GM23338 (cell line): Measurements from ENCODE around the gene PRPF39. TPM values are rescaled to one million over a fixed set of nuclear protein-coding genes. Genes with fewer than 3 reads are reported as not detected.

ENCODE experiments used
- ATAC-seq: fragments of 200-7000 bp; cut with Tn5 transposase; 3 replicates; pipeline ENCODE4 v1.9.1; 2020
- DNase-seq: peaks from one replicate; pipeline ENCODE4 v3.0.0-alpha.2; 2015; ENCODE audit warnings: low spot score
- H2AFZ ChIP-seq: fragments of 200-600 bp; sonication (generic); 2 replicates; pipeline ENCODE4 v1.8.0; 2016; ENCODE audit warnings: antibody characterized with exemption, mild to moderate bottlenecking, moderate library complexity
- H3F3A ChIP-seq: fragments of 200-600 bp; sonication (generic); replicated peaks from 2 replicates; pipeline ENCODE4 v1.8.0; 2017; ENCODE audit warnings: antibody characterized with exemption, mixed run types, low read depth
- H3K27ac ChIP-seq: fragments of 200-600 bp; sonication (generic); 2 replicates; pipeline ENCODE4 v1.6.1; 2016; ENCODE audit warnings: low read depth
- H3K27me3 ChIP-seq: fragments of 200-600 bp; sonication (generic); 2 replicates; pipeline ENCODE4 v1.8.0; 2016; ENCODE audit warnings: mild to moderate bottlenecking, mixed run types, moderate library complexity; ENCODE audit not compliant: insufficient read depth
- H3K36me3 ChIP-seq: fragments of 200-600 bp; sonication (generic); 2 replicates; pipeline ENCODE4 v1.8.0; 2016; ENCODE audit warnings: mild to moderate bottlenecking; ENCODE audit not compliant: insufficient read depth
- H3K4me1 ChIP-seq: fragments of 200-600 bp; sonication (generic); 2 replicates; pipeline ENCODE4 v1.8.0; 2016; ENCODE audit warnings: mild to moderate bottlenecking, moderate library complexity; ENCODE audit not compliant: insufficient read depth
- H3K4me2 ChIP-seq: fragments of 200-600 bp; sonication (generic); 2 replicates; pipeline ENCODE4 v1.7.1; 2017; ENCODE audit warnings: mixed run types
- H3K4me3 ChIP-seq: fragments of 200-600 bp; sonication (generic); 2 replicates; pipeline ENCODE4 v1.6.1; 2016; ENCODE audit warnings: mixed run types
- H3K79me2 ChIP-seq: fragments of 200-600 bp; sonication (generic); replicated peaks from 2 replicates; pipeline ENCODE4 v1.8.0; 2017; ENCODE audit warnings: mild to moderate bottlenecking; ENCODE audit not compliant: insufficient read depth
- H3K9me2 ChIP-seq: fragments of 200-600 bp; sonication (generic); 2 replicates; pipeline ENCODE4 v1.8.0; 2017; ENCODE audit not compliant: insufficient read depth
- H4K20me1 ChIP-seq: fragments of 200-600 bp; sonication (generic); replicated peaks from 2 replicates; pipeline ENCODE4 v1.8.0; 2017; ENCODE audit warnings: mild to moderate bottlenecking; ENCODE audit not compliant: insufficient read depth
- H3K27ac Mint-ChIP-seq: 2 replicates; pipeline ENCODE4 v1.8.0; 2020; ENCODE audit warnings: inconsistent platforms, mild to moderate bottlenecking, moderate library complexity, mixed read lengths
- H3K27me3 Mint-ChIP-seq: 3 replicates; pipeline ENCODE4 v1.8.0; 2022; ENCODE audit warnings: low read depth, mild to moderate bottlenecking, moderate library complexity, mixed read lengths, inconsistent platforms; ENCODE audit not compliant: insufficient read depth, poor library complexity
- H3K36me3 Mint-ChIP-seq: 3 replicates; pipeline ENCODE4 v1.8.0; 2021; ENCODE audit warnings: low read depth, mild to moderate bottlenecking, inconsistent platforms, moderate library complexity, mixed read lengths
- H3K4me1 Mint-ChIP-seq: 3 replicates; pipeline ENCODE4 v1.8.0; 2020; ENCODE audit warnings: mild to moderate bottlenecking, inconsistent platforms, mixed read lengths
- H3K4me3 Mint-ChIP-seq: 3 replicates; pipeline ENCODE4 v1.8.0; 2021; ENCODE audit warnings: moderate library complexity, mild to moderate bottlenecking, inconsistent platforms, mixed read lengths
- H3K9me3 Mint-ChIP-seq: 3 replicates; pipeline ENCODE4 v1.8.0; 2020; ENCODE audit warnings: moderate library complexity, mild to moderate bottlenecking, inconsistent platforms, mixed read lengths
- CREB1 ChIP-seq: fragments of 250-450 bp; sonication (Bioruptor Pico); IDR thresholded peaks from 2 replicates; pipeline ENCODE4 v1.5.0; 2020; ENCODE audit warnings: low read depth, mild to moderate bottlenecking, moderate library complexity
- POLR2AphosphoS5 ChIP-seq: IDR thresholded peaks from 2 replicates; pipeline ENCODE4 v1.6.1; 2016; ENCODE audit warnings: antibody characterized with exemption, low read depth
- ZNF331 ChIP-seq: fragments of 250-450 bp; sonication (Bioruptor Pico); IDR thresholded peaks from 2 replicates; pipeline ENCODE4 v1.5.0; 2020; ENCODE audit warnings: low read depth, mild to moderate bottlenecking, moderate library complexity
- polyA plus RNA-seq: library from polyadenylated mRNA; unstranded; fragments of >200 nt; fragmentation: Nextera tagmentation; extraction: Ambion mirVana; gene quantifications from 2 replicates; pipeline ENCODE4 v1.2.1, GENCODE V29; 2016
- total RNA-seq: library from RNA; depleted of rRNA; stranded (reverse); fragments of >200 nt; shearing (Covaris generic); gene quantifications from 2 replicates; pipeline ENCODE4 v1.2.3, GENCODE V29; 2014
- TF ChIP-seq, protein P1 (sequence below): IDR thresholded peaks from one replicate; pipeline ENCODE4 v1.6.1; 2018; ENCODE audit warnings: antibody characterized with exemption; ENCODE audit not compliant: unreplicated experiment
- TF ChIP-seq, protein P2 (sequence below): IDR thresholded peaks from 2 replicates; pipeline ENCODE4 v1.6.1; 2016; ENCODE audit warnings: antibody characterized with exemption
- TF ChIP-seq, protein P3 (sequence below): fragments of 250-450 bp; sonication (Bioruptor Pico); IDR thresholded peaks from 2 replicates; pipeline ENCODE4 v1.5.0; 2020; ENCODE audit warnings: mild to moderate bottlenecking, moderate library complexity

The PRPF39 gene
- total and polyA plus RNA-seq, 2 experiments from 2014 or later: 30.7 to 56.9 TPM

DNA sequence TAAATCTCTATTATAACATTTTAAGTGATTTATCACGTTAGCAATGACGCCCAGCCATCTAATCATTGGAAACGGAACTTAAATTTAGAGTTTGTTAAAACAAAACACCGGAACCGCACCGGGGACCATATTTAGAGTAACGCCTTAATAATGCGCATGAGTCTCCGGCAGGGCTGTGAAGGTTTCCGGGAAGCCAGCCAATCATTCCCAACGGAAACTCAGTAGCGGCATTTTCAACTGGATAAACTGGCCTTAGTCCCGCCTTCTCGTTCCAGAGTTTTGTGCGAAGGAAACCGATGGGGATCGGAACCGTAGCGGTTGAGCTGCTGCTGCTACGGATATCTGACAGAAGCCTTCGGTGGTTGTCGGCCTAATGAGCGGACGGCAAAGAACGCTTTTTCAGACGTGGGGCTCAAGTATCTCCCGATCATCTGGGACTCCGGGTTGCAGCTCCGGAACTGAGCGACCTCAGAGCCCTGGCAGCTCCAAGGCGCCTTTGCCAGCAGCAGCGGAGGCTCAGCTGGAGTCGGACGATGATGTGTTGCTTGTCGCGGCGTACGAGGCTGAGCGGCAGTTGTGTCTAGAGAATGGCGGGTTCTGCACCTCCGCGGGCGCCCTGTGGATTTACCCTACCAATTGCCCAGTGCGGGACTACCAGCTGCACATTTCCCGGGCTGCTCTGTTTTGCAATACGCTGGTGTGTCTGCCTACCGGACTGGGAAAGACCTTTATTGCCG is 51.9 kb downstream of the PRPF39 start, which contains the start of gene FANCM:
Gene FANCM (plus strand): TSS at position 272 of the 737 bp plus-strand sequence. CDS start 102 bp downstream, at position 374.
- Mint-ChIP-seq H3K36me3 (no peaks in the 10 kb centered on the region; the same call in 2 of the 3 replicates), H3K27me3 (peaks cover 9% of the 10 kb centered on the region), H3K4me1 (peaks cover 12% of the 10 kb centered on the region; the same call in 2 of the 3 replicates), H3K27ac (peak within 1 kb of the TSS; percentile 98), H3K9me3 (no peaks in the 10 kb centered on the region), H3K4me3 (peak within 1 kb of the TSS; percentile 97)
- peak; percentile 64 for TF ChIP-seq CREB1 (CRISPR knock-in tag)
- TF ChIP-seq, protein P1, sequence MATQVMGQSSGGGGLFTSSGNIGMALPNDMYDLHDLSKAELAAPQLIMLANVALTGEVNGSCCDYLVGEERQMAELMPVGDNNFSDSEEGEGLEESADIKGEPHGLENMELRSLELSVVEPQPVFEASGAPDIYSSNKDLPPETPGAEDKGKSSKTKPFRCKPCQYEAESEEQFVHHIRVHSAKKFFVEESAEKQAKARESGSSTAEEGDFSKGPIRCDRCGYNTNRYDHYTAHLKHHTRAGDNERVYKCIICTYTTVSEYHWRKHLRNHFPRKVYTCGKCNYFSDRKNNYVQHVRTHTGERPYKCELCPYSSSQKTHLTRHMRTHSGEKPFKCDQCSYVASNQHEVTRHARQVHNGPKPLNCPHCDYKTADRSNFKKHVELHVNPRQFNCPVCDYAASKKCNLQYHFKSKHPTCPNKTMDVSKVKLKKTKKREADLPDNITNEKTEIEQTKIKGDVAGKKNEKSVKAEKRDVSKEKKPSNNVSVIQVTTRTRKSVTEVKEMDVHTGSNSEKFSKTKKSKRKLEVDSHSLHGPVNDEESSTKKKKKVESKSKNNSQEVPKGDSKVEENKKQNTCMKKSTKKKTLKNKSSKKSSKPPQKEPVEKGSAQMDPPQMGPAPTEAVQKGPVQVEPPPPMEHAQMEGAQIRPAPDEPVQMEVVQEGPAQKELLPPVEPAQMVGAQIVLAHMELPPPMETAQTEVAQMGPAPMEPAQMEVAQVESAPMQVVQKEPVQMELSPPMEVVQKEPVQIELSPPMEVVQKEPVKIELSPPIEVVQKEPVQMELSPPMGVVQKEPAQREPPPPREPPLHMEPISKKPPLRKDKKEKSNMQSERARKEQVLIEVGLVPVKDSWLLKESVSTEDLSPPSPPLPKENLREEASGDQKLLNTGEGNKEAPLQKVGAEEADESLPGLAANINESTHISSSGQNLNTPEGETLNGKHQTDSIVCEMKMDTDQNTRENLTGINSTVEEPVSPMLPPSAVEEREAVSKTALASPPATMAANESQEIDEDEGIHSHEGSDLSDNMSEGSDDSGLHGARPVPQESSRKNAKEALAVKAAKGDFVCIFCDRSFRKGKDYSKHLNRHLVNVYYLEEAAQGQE: no peak
- TF ChIP-seq POLR2AphosphoS5: peak; percentile 85
- TF ChIP-seq, protein P2, sequence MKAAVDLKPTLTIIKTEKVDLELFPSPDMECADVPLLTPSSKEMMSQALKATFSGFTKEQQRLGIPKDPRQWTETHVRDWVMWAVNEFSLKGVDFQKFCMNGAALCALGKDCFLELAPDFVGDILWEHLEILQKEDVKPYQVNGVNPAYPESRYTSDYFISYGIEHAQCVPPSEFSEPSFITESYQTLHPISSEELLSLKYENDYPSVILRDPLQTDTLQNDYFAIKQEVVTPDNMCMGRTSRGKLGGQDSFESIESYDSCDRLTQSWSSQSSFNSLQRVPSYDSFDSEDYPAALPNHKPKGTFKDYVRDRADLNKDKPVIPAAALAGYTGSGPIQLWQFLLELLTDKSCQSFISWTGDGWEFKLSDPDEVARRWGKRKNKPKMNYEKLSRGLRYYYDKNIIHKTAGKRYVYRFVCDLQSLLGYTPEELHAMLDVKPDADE: peak; percentile 32; the same call in 1 of the 2 replicates
- H3K79me2 ChIP-seq: peaks cover 78% of the 10 kb centered on the region
- H3K36me3 ChIP-seq: no peaks in the 10 kb centered on the region
- H3K9me2 ChIP-seq: no peaks in the 10 kb centered on the region
- H4K20me1 ChIP-seq: 0 out of 2 replicates have a peak, but pooled peaks cover 11% of the 10 kb centered on the region
- no peaks in the 10 kb centered on the region for H3F3A ChIP-seq
- peak within 1 kb of the TSS; percentile 34 for H2AFZ ChIP-seq
- peak within 1 kb of the TSS; percentile 81 for H3K27ac ChIP-seq
- H3K4me3 ChIP-seq: peak within 1 kb of the TSS; percentile 91
- peaks cover 19% of the 10 kb centered on the region; the same call in 1 of the 2 replicates for H3K4me1 ChIP-seq
- peak within 1 kb of the TSS; percentile 86 for H3K4me2 ChIP-seq
- DNase-seq (peak; percentile 99), ATAC-seq (peak; percentile 72)
- H3K27me3 ChIP-seq: no peaks in the 10 kb centered on the region

DNA sequence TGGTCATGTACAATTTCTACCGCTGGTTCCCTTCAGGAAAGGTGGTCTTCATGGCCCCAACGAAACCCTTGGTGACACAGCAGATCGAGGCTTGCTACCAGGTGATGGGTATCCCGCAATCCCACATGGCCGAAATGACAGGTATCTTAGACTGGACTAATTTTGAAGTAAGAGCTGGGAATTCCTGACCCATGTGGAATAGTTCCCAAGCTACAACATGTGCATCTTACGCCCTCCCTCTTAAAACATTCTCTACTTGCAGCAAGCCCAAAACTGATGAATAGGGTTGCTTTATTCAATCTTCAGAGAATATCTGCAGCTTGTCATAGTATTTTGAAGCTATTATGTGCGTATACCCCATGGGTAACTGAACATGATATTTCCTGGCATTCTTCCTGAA is 52.5 kb downstream of the PRPF39 start:
- no peak for ATAC-seq
- H3K79me2 ChIP-seq: peaks cover 75% of the 10 kb centered on the region
- H3K27me3 ChIP-seq: no peaks in the 10 kb centered on the region
- 0 out of 2 replicates have a peak, but pooled peaks cover 8% of the 10 kb centered on the region for H4K20me1 ChIP-seq
- Mint-ChIP-seq H3K27ac (peak overlapping the region; percentile 92), H3K27me3 (peaks cover 9% of the 10 kb centered on the region), H3K4me3 (peak overlapping the region; percentile 97), H3K36me3 (no peaks in the 10 kb centered on the region; the same call in 2 of the 3 replicates), H3K9me3 (no peaks in the 10 kb centered on the region), H3K4me1 (peaks cover 12% of the 10 kb centered on the region; the same call in 2 of the 3 replicates)
- H3K36me3 ChIP-seq: no peaks in the 10 kb centered on the region
- H3K4me1 ChIP-seq: peaks cover 19% of the 10 kb centered on the region; the same call in 1 of the 2 replicates
- H3K4me3 ChIP-seq: peak overlapping the region; percentile 76
- H3K27ac ChIP-seq: no peak overlapping the region
- H3K4me2 ChIP-seq: peak overlapping the region; percentile 86
- H3F3A ChIP-seq: no peaks in the 10 kb centered on the region
- DNase-seq: no peak
- H2AFZ ChIP-seq: peak overlapping the region; percentile 12; the same call in 1 of the 2 replicates
- no peaks in the 10 kb centered on the region for H3K9me2 ChIP-seq
- TF ChIP-seq ZNF331 (CRISPR knock-in tag): no peak
- TF ChIP-seq, protein P3, sequence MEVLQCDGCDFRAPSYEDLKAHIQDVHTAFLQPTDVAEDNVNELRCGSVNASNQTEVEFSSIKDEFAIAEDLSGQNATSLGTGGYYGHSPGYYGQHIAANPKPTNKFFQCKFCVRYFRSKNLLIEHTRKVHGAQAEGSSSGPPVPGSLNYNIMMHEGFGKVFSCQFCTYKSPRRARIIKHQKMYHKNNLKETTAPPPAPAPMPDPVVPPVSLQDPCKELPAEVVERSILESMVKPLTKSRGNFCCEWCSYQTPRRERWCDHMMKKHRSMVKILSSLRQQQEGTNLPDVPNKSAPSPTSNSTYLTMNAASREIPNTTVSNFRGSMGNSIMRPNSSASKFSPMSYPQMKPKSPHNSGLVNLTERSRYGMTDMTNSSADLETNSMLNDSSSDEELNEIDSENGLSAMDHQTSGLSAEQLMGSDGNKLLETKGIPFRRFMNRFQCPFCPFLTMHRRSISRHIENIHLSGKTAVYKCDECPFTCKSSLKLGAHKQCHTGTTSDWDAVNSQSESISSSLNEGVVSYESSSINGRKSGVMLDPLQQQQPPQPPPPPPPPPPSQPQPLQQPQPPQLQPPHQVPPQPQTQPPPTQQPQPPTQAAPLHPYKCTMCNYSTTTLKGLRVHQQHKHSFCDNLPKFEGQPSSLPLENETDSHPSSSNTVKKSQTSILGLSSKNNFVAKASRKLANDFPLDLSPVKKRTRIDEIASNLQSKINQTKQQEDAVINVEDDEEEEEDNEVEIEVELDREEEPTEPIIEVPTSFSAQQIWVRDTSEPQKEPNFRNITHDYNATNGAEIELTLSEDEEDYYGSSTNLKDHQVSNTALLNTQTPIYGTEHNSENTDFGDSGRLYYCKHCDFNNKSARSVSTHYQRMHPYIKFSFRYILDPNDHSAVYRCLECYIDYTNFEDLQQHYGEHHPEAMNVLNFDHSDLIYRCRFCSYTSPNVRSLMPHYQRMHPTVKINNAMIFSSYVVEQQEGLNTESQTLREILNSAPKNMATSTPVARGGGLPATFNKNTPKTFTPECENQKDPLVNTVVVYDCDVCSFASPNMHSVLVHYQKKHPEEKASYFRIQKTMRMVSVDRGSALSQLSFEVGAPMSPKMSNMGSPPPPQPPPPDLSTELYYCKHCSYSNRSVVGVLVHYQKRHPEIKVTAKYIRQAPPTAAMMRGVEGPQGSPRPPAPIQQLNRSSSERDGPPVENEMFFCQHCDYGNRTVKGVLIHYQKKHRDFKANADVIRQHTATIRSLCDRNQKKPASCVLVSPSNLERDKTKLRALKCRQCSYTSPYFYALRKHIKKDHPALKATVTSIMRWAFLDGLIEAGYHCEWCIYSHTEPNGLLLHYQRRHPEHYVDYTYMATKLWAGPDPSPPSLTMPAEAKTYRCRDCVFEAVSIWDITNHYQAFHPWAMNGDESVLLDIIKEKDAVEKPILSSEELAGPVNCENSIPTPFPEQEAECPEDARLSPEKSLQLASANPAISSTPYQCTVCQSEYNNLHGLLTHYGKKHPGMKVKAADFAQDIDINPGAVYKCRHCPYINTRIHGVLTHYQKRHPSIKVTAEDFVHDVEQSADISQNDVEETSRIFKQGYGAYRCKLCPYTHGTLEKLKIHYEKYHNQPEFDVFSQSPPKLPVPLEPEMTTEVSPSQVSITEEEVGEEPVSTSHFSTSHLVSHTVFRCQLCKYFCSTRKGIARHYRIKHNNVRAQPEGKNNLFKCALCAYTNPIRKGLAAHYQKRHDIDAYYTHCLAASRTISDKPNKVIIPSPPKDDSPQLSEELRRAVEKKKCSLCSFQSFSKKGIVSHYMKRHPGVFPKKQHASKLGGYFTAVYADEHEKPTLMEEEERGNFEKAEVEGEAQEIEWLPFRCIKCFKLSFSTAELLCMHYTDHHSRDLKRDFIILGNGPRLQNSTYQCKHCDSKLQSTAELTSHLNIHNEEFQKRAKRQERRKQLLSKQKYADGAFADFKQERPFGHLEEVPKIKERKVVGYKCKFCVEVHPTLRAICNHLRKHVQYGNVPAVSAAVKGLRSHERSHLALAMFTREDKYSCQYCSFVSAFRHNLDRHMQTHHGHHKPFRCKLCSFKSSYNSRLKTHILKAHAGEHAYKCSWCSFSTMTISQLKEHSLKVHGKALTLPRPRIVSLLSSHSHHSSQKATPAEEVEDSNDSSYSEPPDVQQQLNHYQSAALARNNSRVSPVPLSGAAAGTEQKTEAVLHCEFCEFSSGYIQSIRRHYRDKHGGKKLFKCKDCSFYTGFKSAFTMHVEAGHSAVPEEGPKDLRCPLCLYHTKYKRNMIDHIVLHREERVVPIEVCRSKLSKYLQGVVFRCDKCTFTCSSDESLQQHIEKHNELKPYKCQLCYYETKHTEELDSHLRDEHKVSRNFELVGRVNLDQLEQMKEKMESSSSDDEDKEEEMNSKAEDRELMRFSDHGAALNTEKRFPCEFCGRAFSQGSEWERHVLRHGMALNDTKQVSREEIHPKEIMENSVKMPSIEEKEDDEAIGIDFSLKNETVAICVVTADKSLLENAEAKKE (CRISPR knock-in tag): no peak
